Nephron (organoid): ENCODE measurements around the gene APEX2.

Experiments used
- H3K27ac Mint-ChIP-seq, 3 experiments: 2 replicates each; pipeline ENCODE4 v1.8.0; 2020; ENCODE audit warnings: mixed read lengths in 3 of 3, mild to moderate bottlenecking in 2 of 3, moderate library complexity in 1 of 3
- H3K27me3 Mint-ChIP-seq: 2 replicates; pipeline ENCODE4 v1.8.0; 2021; ENCODE audit warnings: low read depth, mild to moderate bottlenecking, moderate library complexity, mixed read lengths
- H3K36me3 Mint-ChIP-seq: 2 replicates; pipeline ENCODE4 v1.8.0; 2020; ENCODE audit warnings: low read depth, mixed read lengths
- H3K4me1 Mint-ChIP-seq: 2 replicates; pipeline ENCODE4 v1.8.0; 2020; ENCODE audit warnings: mixed read lengths
- H3K4me3 Mint-ChIP-seq, 3 experiments: 2 replicates each; pipeline ENCODE4 v1.8.0; 2020; ENCODE audit warnings: mild to moderate bottlenecking in 3 of 3, mixed read lengths in 3 of 3, moderate library complexity in 2 of 3
- H3K9me3 Mint-ChIP-seq: 2 replicates; pipeline ENCODE4 v1.8.0; 2020; ENCODE audit warnings: mixed read lengths
- TF ChIP-seq, protein P1 (sequence below), 3 experiments: fragments of 200-600 bp; sonication (generic); IDR thresholded peaks; one replicate each; pipeline ENCODE4 v1.5.0; 2021; ENCODE audit warnings: antibody characterized with exemption in 3 of 3; ENCODE audit not compliant: unreplicated experiment in 3 of 3

The APEX2 gene

DNA sequence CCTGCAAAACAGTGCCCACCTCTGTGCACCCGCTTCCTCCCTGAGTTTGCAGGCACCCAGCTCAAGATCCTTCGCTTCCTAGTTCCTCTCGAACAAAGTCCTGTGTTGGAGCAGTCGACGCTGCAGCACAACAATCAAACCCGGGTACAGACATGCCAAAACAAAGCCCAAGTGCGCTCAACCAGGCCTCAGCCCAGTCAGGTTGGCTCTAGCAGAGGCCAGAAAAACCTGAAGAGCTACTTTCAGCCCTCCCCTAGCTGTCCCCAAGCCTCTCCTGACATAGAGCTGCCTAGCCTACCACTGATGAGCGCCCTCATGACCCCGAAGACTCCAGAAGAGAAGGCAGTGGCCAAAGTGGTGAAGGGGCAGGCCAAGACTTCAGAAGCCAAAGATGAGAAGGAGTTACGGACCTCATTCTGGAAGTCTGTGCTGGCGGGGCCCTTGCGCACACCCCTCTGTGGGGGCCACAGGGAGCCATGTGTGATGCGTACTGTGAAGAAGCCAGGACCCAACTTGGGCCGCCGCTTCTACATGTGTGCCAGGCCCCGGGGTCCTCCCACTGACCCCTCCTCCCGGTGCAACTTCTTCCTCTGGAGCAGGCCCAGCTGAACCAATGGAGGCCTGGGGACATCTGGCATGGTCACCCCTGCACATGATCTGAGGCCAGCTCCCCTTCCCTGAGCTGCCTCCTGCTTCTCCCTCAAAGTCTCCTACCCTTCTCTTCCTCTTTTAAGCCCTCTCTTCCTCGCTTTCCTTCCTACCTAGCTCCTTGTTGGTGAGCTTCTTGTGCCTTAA is 6.9 kb downstream of the APEX2 start:
- Mint-ChIP-seq H3K27me3 (no peaks in the 10 kb centered on the region), H3K27ac (peak overlapping the region; percentile 29 to 88 (median 65)), H3K4me1 (peaks cover 7% of the 10 kb centered on the region), H3K36me3 (peaks cover 26% of the 10 kb centered on the region), H3K4me3 (no peak overlapping the region), H3K9me3 (peaks cover 8% of the 10 kb centered on the region)
- TF ChIP-seq, protein P1, sequence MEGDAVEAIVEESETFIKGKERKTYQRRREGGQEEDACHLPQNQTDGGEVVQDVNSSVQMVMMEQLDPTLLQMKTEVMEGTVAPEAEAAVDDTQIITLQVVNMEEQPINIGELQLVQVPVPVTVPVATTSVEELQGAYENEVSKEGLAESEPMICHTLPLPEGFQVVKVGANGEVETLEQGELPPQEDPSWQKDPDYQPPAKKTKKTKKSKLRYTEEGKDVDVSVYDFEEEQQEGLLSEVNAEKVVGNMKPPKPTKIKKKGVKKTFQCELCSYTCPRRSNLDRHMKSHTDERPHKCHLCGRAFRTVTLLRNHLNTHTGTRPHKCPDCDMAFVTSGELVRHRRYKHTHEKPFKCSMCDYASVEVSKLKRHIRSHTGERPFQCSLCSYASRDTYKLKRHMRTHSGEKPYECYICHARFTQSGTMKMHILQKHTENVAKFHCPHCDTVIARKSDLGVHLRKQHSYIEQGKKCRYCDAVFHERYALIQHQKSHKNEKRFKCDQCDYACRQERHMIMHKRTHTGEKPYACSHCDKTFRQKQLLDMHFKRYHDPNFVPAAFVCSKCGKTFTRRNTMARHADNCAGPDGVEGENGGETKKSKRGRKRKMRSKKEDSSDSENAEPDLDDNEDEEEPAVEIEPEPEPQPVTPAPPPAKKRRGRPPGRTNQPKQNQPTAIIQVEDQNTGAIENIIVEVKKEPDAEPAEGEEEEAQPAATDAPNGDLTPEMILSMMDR (IDR thresholded peaks at IDR 0.05; ENCODE audit: unreplicated experiment in 3 of 3): no peak

DNA sequence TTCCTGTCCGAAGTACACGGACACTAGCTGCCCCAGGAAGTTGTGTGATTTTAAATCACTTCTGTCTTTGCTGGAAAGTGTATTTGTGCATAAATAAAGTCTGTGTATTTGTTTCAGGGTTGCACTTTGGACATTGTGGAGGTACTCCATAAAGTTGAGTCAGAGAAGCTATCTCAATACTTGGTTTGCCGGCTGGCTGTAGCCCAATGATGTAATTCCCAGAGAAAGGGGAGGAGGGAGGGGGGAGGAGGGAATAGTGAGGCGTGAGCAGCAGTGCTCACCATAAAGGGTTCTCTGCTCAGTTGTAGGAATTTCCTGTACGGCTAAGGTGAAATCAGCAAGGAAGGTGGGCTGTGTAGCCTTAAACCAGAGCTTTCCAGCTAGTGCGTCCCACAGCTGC is 7.5 kb downstream of the APEX2 start:
- peaks cover 7% of the 10 kb centered on the region for H3K4me1 Mint-ChIP-seq
- H3K27me3 Mint-ChIP-seq: no peaks in the 10 kb centered on the region
- H3K36me3 Mint-ChIP-seq: peaks cover 26% of the 10 kb centered on the region
- H3K27ac Mint-ChIP-seq: peak overlapping the region; percentile 29 to 88 (median 65)
- no peak overlapping the region for H3K4me3 Mint-ChIP-seq
- peaks cover 8% of the 10 kb centered on the region for H3K9me3 Mint-ChIP-seq
- TF ChIP-seq, protein P1 (IDR thresholded peaks at IDR 0.05; ENCODE audit: unreplicated experiment in 3 of 3): no peak

DNA sequence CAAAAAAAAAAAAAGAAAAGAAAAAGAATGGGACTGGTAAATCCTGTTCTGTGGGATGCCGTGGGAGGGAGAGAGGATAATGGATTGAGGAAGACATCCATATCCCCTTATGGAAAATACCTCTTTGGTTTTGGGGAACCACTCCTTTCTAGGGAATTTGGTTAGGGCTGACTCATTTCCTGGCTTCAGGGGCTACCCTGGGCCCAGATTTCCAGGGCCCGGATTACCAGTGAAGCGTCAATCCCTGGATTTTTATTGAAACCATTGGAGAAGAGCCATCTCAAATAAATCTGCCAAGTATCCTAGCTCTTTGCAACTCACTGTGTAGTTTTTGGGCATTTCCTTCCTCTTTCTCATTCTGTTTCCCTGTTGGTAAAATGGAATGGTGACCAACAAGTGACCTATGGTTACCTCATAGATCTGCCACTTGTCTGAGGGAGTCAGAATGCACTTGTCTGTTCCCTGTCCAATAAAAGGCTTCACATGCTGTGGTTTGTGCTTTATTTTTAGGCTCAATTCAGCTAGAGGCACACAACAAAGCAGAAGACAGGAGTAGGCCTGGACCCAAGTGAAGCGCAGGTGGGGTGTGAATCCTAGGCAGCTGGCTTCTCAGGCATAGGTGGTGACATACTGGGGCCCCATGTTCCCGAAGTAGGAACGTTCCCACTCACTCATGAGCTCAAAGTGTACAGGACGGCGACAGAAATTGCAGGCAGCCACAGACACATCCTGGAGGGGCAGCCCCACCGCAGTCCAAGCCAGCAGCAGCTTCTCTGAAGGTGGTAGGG is 8.6 kb downstream of the APEX2 start:
- peak overlapping the region in 2 of 3 experiments; percentile 8 to 42 for H3K27ac Mint-ChIP-seq
- H3K4me1 Mint-ChIP-seq: peaks cover 7% of the 10 kb centered on the region

DNA sequence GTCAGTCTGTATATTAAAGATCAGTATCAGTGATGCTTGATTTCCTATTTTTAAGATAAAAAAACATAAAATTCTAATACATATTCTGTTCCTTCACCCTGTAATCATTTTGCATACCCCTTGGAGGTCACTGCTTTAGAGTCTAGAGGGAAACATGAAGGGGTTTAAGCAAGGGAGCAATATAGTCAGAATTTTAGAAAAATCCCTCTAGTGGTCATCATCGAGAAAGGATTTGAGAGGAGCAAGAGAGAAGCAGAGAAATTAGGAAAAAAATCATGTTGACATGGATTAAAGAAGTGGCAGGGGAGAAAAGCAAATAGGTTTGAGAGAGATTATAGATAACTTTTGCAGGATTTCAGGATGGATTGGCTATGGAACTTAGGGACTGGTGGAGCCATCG is 11.1 kb downstream of the APEX2 start:
- Mint-ChIP-seq H3K27ac (no peak overlapping the region), H3K9me3 (peaks cover 7% of the 10 kb centered on the region), H3K27me3 (no peaks in the 10 kb centered on the region), H3K4me3 (no peak overlapping the region), H3K4me1 (peaks cover 7% of the 10 kb centered on the region), H3K36me3 (peaks cover 7% of the 10 kb centered on the region)
- TF ChIP-seq, protein P1 (IDR thresholded peaks at IDR 0.05; ENCODE audit: unreplicated experiment in 3 of 3): peak in 2 of 3 experiments; percentile 26 to 40

More for the DNA sequence above, 8.6 kb downstream of the APEX2 start:
- Mint-ChIP-seq H3K27me3 (no peaks in the 10 kb centered on the region), H3K4me3 (no peak overlapping the region), H3K36me3 (peaks cover 20% of the 10 kb centered on the region), H3K9me3 (peaks cover 5% of the 10 kb centered on the region)
- TF ChIP-seq, protein P1 (IDR thresholded peaks at IDR 0.05; ENCODE audit: unreplicated experiment in 3 of 3): no peak

DNA sequence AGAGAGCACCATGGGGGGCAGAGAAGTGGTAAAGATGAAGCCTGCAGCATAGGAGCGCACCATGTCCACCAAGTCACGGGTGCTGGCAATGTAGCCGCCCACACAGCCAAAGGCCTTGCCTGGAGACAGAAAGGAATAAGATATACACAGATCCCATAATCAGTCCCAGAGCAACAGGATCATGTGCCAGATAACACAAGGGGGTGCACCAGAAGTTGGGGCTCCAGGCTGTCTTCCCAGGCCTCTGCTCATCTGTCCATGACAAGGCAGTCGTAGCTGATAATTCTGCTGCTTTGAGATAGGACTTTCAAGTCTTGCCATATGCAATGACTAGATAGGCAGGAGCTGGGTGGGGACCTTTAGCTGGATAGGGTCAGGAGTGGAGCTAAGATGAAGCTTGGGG is 14.7 kb downstream of the APEX2 start:
- no peaks in the 10 kb centered on the region for H3K36me3 Mint-ChIP-seq
- no peak overlapping the region for H3K27ac Mint-ChIP-seq
- no peaks in the 10 kb centered on the region for H3K27me3 Mint-ChIP-seq
- H3K9me3 Mint-ChIP-seq: peaks cover 5% of the 10 kb centered on the region
- TF ChIP-seq, protein P1 (IDR thresholded peaks at IDR 0.05; ENCODE audit: unreplicated experiment in 3 of 3): no peak
- no peak overlapping the region for H3K4me3 Mint-ChIP-seq
- H3K4me1 Mint-ChIP-seq: no peaks in the 10 kb centered on the region
